ENCODE measurements around the gene SAT2. TPM values are rescaled to one million over a fixed set of nuclear protein-coding genes. Genes with fewer than 3 reads are reported as not detected.
"Not testable (repeated sequence)": the region's sequence is repeated elsewhere in the genome, so short reads cannot be mapped to it uniquely, and the experiment has no call there.

The SAT2 gene
- total RNA-seq, 1 experiment from 2014 or later = 66.8 TPM

DNA sequence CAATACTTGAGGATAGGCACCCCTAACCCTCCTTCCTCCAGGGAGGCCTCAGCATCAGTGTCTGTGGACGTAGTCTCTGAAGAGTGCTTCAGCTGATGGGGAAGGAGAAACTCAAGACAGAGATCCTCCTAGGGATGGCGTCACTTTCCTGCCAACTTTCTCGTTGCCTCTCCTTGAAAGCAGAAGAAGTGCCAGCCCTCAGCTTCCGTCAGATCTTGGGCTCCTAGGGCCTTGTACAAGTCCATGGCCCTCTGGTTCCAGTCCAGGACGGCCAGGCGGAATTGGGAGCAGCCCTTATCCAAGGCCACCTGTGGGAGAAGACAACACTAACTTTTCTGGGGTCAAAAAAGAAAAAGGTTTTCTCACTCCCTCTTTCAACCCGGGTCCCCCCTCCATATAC lies 1.3 kb downstream of the SAT2 start:
- no peaks in the 10 kb centered on the region for H3K27me3 Mint-ChIP-seq (ENCODE audit: insufficient read depth, unreplicated experiment)
- H3K36me3 Mint-ChIP-seq (ENCODE audit: insufficient read depth, unreplicated experiment) = peaks cover 14% of the 10 kb centered on the region
- BruUV-seq (replicated peaks) = TSS peak; percentile 86
- CTCF ChIA-PET = interaction anchor here (0.6 to 2.0 kb wide), 4 partner anchors 11 to 61 kb away, joined by 4 to 10 read pairs (median 6); partner anchors contain the start of genes FXR2, TP53 and WRAP53
- TF ChIP-seq, protein P1, sequence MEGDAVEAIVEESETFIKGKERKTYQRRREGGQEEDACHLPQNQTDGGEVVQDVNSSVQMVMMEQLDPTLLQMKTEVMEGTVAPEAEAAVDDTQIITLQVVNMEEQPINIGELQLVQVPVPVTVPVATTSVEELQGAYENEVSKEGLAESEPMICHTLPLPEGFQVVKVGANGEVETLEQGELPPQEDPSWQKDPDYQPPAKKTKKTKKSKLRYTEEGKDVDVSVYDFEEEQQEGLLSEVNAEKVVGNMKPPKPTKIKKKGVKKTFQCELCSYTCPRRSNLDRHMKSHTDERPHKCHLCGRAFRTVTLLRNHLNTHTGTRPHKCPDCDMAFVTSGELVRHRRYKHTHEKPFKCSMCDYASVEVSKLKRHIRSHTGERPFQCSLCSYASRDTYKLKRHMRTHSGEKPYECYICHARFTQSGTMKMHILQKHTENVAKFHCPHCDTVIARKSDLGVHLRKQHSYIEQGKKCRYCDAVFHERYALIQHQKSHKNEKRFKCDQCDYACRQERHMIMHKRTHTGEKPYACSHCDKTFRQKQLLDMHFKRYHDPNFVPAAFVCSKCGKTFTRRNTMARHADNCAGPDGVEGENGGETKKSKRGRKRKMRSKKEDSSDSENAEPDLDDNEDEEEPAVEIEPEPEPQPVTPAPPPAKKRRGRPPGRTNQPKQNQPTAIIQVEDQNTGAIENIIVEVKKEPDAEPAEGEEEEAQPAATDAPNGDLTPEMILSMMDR (IDR thresholded peaks at IDR 0.05; ENCODE audit: unreplicated experiment) = no peak
- H3K27ac Mint-ChIP-seq (ENCODE audit: low read depth, unreplicated experiment) = peak overlapping the region; percentile 93
- peak overlapping the region; percentile 84 for H3K4me3 Mint-ChIP-seq (ENCODE audit: unreplicated experiment)
- intact Hi-C loops (cut with micrococcal nuclease) = no loop called here
- H3K9me3 Mint-ChIP-seq (ENCODE audit: unreplicated experiment) = no peaks in the 10 kb centered on the region
- DNase-seq (ENCODE audit: unreplicated experiment) = no peak
- POLR2A ChIA-PET = interaction anchor here (0.5 to 12.8 kb wide), 8 partner anchors 11 to 91 kb away, joined by 3 to 208 read pairs (median 6); partner anchors contain the start of genes FXR2, SOX15, TP53 and WRAP53
- no peaks in the 10 kb centered on the region for H3K4me1 Mint-ChIP-seq (ENCODE audit: insufficient read depth, unreplicated experiment)

DNA sequence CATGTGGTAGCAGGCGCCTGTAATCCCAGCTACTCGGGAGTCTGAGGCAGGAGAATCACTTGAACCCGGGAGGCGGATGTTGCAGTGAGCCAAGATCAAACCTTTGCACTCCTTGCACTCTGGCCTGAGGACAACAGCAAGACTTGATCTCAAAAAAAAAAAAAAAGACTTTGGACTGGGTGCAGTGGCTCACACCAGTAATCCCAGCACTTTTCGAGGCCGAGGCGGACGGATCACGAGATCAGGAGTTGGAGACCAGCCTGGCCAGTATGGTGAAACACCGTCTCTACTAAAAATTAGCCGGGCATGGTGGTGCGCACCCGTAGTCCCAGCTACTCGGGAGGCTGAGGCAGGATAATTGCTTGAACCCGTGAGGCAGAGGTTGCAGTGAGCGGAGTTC lies 1.9 kb downstream of the SAT2 start:
- H3K4me1 Mint-ChIP-seq (ENCODE audit: insufficient read depth, unreplicated experiment); H3K27ac Mint-ChIP-seq (ENCODE audit: low read depth, unreplicated experiment); H3K4me3 Mint-ChIP-seq (ENCODE audit: unreplicated experiment); BruUV-seq (replicated peaks); H3K9me3 Mint-ChIP-seq (ENCODE audit: unreplicated experiment); intact Hi-C loops (cut with micrococcal nuclease); DNase-seq (ENCODE audit: unreplicated experiment); H3K27me3 Mint-ChIP-seq (ENCODE audit: insufficient read depth, unreplicated experiment): not testable (repeated sequence)
- ChIA-PET POLR2A (interaction anchor here (1.3 to 12.8 kb wide), 3 partner anchors 11 to 61 kb away, joined by 3 to 208 read pairs (median 67); partner anchors contain the start of genes FXR2, TP53 and WRAP53), CTCF (interaction anchor here (1.3 kb wide), 1 partner anchor 11 kb away, joined by 3 read pairs; the partner anchor contains the start of gene FXR2)
- peaks cover 14% of the 10 kb centered on the region for H3K36me3 Mint-ChIP-seq (ENCODE audit: insufficient read depth, unreplicated experiment)

DNA sequence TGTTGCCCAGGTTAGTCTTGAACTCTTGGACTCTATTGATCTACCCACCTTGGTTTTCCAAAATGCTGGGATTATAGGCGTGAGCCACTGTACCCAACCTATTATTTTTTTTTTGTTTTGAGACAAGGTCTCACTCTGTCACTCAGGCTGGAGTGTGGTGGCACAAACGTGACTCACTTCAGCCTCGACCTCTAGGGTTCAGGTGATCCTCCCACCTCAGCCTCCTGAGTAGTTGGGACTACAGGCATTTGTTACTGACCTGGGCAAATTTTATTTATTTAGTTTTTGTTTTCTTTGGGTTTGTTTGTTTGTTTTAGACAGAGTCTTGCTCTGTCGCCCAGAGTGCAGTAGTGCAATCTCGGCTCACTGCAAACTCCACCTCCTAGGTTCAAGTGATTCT lies 4.0 kb downstream of the SAT2 start:
- ChIA-PET POLR2A (interaction anchor here (0.7 kb wide), 1 partner anchor 13 kb away, joined by 4 read pairs; no protein-coding TSS in a partner anchor), CTCF (interaction anchor here (0.7 kb wide), 1 partner anchor 279 kb away, joined by 3 read pairs; no protein-coding TSS in a partner anchor)
- no peak overlapping the region for H3K27ac Mint-ChIP-seq (ENCODE audit: low read depth, unreplicated experiment)
- no peaks in the 10 kb centered on the region for H3K4me1 Mint-ChIP-seq (ENCODE audit: insufficient read depth, unreplicated experiment)
- intact Hi-C loops (cut with micrococcal nuclease) = no loop called here
- no TSS peak for BruUV-seq (replicated peaks)
- DNase-seq (ENCODE audit: unreplicated experiment) = no peak
- TF ChIP-seq, protein P1 (IDR thresholded peaks at IDR 0.05; ENCODE audit: unreplicated experiment) = no peak
- peaks cover 14% of the 10 kb centered on the region for H3K36me3 Mint-ChIP-seq (ENCODE audit: insufficient read depth, unreplicated experiment)
- H3K4me3 Mint-ChIP-seq (ENCODE audit: unreplicated experiment) = no peak overlapping the region
- H3K27me3 Mint-ChIP-seq (ENCODE audit: insufficient read depth, unreplicated experiment) = no peaks in the 10 kb centered on the region
- H3K9me3 Mint-ChIP-seq (ENCODE audit: unreplicated experiment) = no peaks in the 10 kb centered on the region

DNA sequence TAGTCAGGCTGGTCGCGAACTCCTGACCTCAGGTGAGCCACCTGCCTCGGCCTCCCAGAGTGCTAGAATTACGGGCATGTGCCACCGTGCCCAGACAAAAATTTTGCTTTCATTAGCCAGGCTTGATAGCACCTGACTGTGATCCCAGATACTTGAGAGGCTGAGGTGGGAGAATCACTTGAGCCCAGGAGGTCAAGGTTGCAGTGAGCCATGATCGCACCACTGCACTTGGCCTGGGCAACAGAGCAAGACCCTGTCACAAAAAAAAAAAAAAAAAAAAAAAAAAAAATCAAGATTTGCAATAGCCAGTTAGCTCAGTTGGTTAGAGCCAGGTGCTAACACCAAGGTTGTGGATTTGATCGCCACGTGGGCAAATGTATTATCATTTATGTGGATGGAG lies 6.8 kb downstream of the SAT2 start:
- TF ChIP-seq, protein P1 (IDR thresholded peaks at IDR 0.05; ENCODE audit: unreplicated experiment) = no peak
- no peaks in the 10 kb centered on the region for H3K27me3 Mint-ChIP-seq (ENCODE audit: insufficient read depth, unreplicated experiment)
- no peak overlapping the region for H3K27ac Mint-ChIP-seq (ENCODE audit: low read depth, unreplicated experiment)
- H3K4me1 Mint-ChIP-seq (ENCODE audit: insufficient read depth, unreplicated experiment) = no peaks in the 10 kb centered on the region
- H3K36me3 Mint-ChIP-seq (ENCODE audit: insufficient read depth, unreplicated experiment) = peaks cover 9% of the 10 kb centered on the region
- CTCF ChIA-PET = interaction anchor here (0.7 to 3.4 kb wide), 6 partner anchors 8 to 220 kb away, joined by 3 to 15 read pairs (median 3); partner anchors contain the start of genes SOX15 and WRAP53
- H3K4me3 Mint-ChIP-seq (ENCODE audit: unreplicated experiment) = no peak overlapping the region
- BruUV-seq (replicated peaks) = no TSS peak
- DNase-seq (ENCODE audit: unreplicated experiment) = no peak
- intact Hi-C loops (cut with micrococcal nuclease) = no loop called here
- POLR2A ChIA-PET = interaction anchor here (0.6 to 0.7 kb wide), 3 partner anchors 52 to 68 kb away, joined by 3 to 4 read pairs (median 4); partner anchors contain the start of genes TP53 and WRAP53
- no peaks in the 10 kb centered on the region for H3K9me3 Mint-ChIP-seq (ENCODE audit: unreplicated experiment)

Data from MCF 10A (cell line).